Aorta (tissue), 5 donors: ENCODE results near the gene EXOC4. TPM values are rescaled to one million over a fixed set of nuclear protein-coding genes. Genes with fewer than 3 reads are reported as not detected.

Experiments used
- ATAC-seq: fragments of 200-7000 bp; cut with Tn5 transposase; one replicate; pipeline ENCODE4 v1.9.1; 2022; ENCODE audit warnings: moderate library complexity; ENCODE audit not compliant: low FRiP score
- DNase-seq, 2 donors: peaks; one replicate each; pipeline ENCODE4 v3.0.0-alpha.2; 2020
- H3K27ac ChIP-seq, 2 donors: one replicate each; pipeline ENCODE4 v1.5.1; 2013; ENCODE audit warnings: low read length in 2 of 2, mild to moderate bottlenecking in 2 of 2, moderate library complexity in 2 of 2, control low read depth in 1 of 2, inconsistent platforms in 1 of 2, low read depth in 1 of 2
- H3K27me3 ChIP-seq, 2 donors: one replicate each; pipeline ENCODE4 v1.6.1; 2013; ENCODE audit warnings: control low read depth in 1 of 2, low read length in 1 of 2, mild to moderate bottlenecking in 1 of 2, moderate library complexity in 1 of 2; ENCODE audit not compliant: insufficient read depth in 2 of 2, control insufficient read depth in 1 of 2
- H3K36me3 ChIP-seq, 2 donors: one replicate each; pipeline ENCODE4 v1.6.1; 2013; ENCODE audit warnings: control low read depth in 1 of 2, low read length in 1 of 2, mild to moderate bottlenecking in 1 of 2; ENCODE audit not compliant: insufficient read depth in 2 of 2, control insufficient read depth in 1 of 2
- H3K4me1 ChIP-seq, 2 donors: one replicate each; pipeline ENCODE4 v1.6.1; 2013; ENCODE audit warnings: low read length in 2 of 2, control low read depth in 1 of 2, mild to moderate bottlenecking in 1 of 2, moderate library complexity in 1 of 2; ENCODE audit not compliant: insufficient read depth in 2 of 2, control insufficient read depth in 1 of 2
- H3K4me3 ChIP-seq, 2 donors: one replicate each; pipeline ENCODE4 v1.5.1; 2013; ENCODE audit warnings: low read length in 2 of 2, control low read depth in 1 of 2, mild to moderate bottlenecking in 1 of 2
- H3K9me3 ChIP-seq: one replicate; pipeline ENCODE4 v1.6.1; 2013; ENCODE audit warnings: mild to moderate bottlenecking, low read length; ENCODE audit not compliant: control insufficient read depth
- WGBS, 2 donors: extraction: QIAGEN DNeasy Blood & Tissue Kit; methylation state at CpG; one replicate each; pipeline ENCODE4 v1.1.7; 2013; 5-methylcytosine and 5-hydroxymethylcytosine counted together
- intact Hi-C, 2 donors: fragments of 100-400 bp; cut with DNase I; formaldehyde crosslinking; loops; one replicate each; pipeline versions ENCODE4 v1.14.2 to v1.15.0; 2022
- polyA plus RNA-seq, 2 donors: library from polyadenylated mRNA; stranded (reverse); fragments of 200-250 nt; gene quantifications; one replicate each; pipeline ENCODE4 v1.2.3, GENCODE V29; 2013
- total RNA-seq, 2 donors: library from RNA; stranded (reverse); fragmentation: NEBNext Ultra II Directional; extraction: Animal tissue kit (Norgen Biotek cat#: 25700); gene quantifications; one replicate each; pipeline ENCODE4 v1.2.1, GENCODE V29; 2021
- donor health status: healthy with polysubstance abuse.
- donor health status: Bipolar disorder and iron deficiency.
- donor health status: DM: no; HTN: no; CAD: no.
- donor health status: DM: no; HTN: no; CAD: no.
- donor health status: DM: yes; HTN: yes; CAD: no.

The EXOC4 gene
- total and polyA plus RNA-seq, 4 donors, result 19.9 to 109 (median 45.9) TPM

DNA sequence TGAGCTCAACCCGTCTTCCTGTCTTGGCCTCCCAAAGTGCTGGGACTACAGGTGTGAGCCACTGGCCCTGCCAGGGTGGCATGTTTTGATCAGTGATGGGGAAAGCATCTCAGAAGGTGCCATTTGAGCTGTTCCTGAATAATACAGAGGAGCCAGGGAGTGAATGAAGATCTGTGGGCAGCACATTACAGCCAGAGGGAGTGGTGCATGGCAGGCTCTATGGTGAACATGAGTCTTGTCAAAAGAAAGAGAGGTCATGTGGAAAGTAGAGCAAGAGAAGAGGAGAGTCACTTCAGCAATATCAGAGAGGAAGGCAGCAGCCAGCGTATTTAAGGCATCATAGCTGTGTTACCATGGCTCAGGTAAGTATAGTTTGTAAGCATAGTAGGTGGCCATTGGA lies 598.5 kb downstream of the EXOC4 start:
- H3K36me3 ChIP-seq, result no peaks in the 10 kb centered on the region
- no peaks in the 10 kb centered on the region for H3K4me1 ChIP-seq
- no peak overlapping the region for H3K4me3 ChIP-seq
- no peak for ATAC-seq
- intact Hi-C loops, result no loop called here
- H3K9me3 ChIP-seq, result no peaks in the 10 kb centered on the region
- H3K27ac ChIP-seq, result no peak overlapping the region
- WGBS, 2 donors, result 97 to 98% methylated on average over 2 of the region's 2 CpGs
- no peak for DNase-seq
- no peaks in the 10 kb centered on the region for H3K27me3 ChIP-seq

DNA sequence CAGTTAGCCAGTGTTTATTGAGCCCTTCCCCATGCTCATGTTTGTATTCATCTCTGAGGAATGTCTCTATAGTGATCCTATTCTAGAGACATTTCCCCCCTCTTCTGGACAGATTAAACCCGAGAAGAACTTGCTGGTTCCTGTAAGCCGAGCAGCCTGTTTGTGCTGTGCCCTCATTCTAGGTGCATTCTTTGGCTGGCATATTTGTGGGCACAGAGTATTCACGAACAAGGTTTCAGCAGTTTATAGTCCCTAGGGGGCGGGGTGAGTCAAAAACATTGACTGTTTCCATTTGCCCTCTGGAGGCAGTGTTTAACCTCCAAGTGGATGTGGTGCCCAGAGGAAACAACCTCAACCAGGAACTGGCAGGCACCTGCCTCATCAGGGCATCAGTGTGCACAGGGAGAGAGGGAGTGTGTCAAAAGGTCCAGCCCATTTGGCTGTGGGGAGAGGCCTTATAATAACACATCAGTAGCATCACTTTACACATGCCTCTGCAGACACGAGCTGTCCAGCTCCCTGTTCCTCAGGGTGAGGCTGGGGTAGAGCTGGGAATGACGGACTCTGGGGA lies 600.9 kb downstream of the EXOC4 start:
- intact Hi-C loops, result no loop called here
- DNase-seq, result no peak
- H3K36me3 ChIP-seq, result no peaks in the 10 kb centered on the region
- no peaks in the 10 kb centered on the region for H3K9me3 ChIP-seq
- peak; percentile 48 for ATAC-seq
- 60 to 64% methylated on average over 6 of the region's 6 CpGs for WGBS, 2 donors
- H3K27ac ChIP-seq, result no peak overlapping the region
- H3K27me3 ChIP-seq, result no peaks in the 10 kb centered on the region
- H3K4me1 ChIP-seq, result no peaks in the 10 kb centered on the region
- no peak overlapping the region for H3K4me3 ChIP-seq

DNA sequence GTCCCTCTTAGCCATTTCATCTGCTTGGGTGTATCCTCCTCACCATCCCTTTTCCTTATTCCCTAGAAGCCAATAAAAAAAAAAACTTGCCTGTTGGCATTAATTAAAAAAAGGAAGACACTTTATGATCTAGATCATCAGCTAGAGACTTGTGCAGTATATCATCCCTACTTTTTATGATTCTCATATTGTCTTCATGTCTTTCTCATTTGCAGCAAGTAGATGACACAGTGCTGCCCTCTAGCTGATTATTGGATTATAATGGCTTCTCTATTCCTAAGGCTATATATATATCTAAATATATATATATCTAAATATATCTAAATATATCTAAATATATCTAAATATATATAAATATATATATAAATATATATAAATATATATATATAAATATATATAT lies 601.9 kb downstream of the EXOC4 start:
- Histone ChIP-seq H3K4me1 (no peaks in the 10 kb centered on the region), H3K9me3 (no peaks in the 10 kb centered on the region), H3K36me3 (no peaks in the 10 kb centered on the region), H3K27ac (no peak overlapping the region), H3K27me3 (no peaks in the 10 kb centered on the region), H3K4me3 (no peak overlapping the region)
- no peak for ATAC-seq
- intact Hi-C loops, result no loop called here
- no peak for DNase-seq

DNA sequence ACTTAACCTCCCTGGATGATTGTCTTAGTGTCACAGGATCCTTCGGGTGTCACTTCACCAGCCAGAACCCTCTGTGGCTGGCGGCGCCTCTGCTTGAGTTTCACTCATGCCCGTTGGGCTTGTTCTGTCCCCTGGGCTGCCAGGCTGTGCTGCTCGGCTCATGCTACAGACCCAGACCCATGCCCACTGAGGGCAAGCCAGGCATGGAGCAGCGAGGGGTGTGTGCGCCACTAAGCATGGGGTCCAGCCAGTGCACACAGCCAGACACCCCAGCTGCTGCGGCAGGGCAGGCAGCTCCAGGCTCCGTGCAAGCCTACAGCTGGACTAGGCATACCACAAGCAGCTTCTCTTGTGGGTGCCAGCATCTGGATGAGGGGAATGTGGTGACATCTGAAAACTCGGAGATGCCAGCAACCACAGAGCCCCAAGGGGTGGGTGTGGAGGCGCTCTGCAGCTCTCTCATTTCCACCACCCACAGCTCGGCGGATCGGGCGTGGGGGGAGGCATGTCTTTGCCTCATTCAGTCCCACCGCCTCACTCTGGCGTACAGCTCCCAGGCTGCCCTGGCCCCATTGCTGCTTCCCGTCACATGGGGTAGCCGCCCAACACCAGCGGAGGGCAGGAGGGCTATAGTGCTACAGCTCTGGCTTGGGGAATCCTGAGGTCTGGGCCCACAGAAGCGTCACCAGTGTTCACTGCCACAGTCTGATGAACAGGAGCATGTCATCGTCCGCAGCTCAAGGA lies 604.7 kb downstream of the EXOC4 start:
- DNase-seq, result no peak
- intact Hi-C loops, result no loop called here
- Histone ChIP-seq H3K9me3 (no peaks in the 10 kb centered on the region), H3K36me3 (no peaks in the 10 kb centered on the region), H3K4me1 (peaks cover 0 to 2% of the 10 kb centered on the region in 2 donors), H3K27me3 (no peaks in the 10 kb centered on the region), H3K27ac (no peak overlapping the region), H3K4me3 (no peak overlapping the region)
- ATAC-seq, result no peak
- WGBS, 2 donors, result 96 to 98% methylated on average over 23 of the region's 23 CpGs

DNA sequence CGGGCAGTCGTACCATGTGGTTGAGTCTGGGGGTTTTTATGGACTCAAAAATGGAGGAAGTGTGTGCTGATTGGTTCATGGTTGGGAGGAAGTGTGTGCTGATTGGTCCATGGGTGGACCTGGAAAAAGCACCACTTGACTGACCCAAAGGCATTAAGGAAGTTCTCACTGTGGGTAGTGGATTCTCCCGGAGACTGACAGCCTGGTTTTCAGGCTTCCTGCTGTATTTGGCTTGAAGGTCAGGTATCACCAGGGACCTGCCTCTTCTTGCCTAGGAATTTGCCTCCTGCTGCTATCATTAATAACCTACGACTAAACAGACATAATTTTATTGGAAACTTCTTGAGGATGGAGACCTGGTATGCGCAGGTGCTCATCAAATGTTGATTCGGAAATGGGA lies 605.4 kb downstream of the EXOC4 start:
- Histone ChIP-seq H3K36me3 (no peaks in the 10 kb centered on the region), H3K9me3 (no peaks in the 10 kb centered on the region), H3K27me3 (no peaks in the 10 kb centered on the region), H3K27ac (no peak overlapping the region), H3K4me3 (no peak overlapping the region), H3K4me1 (peaks cover 0 to 2% of the 10 kb centered on the region in 2 donors)
- WGBS, 2 donors, result 96 to 98% methylated on average over 6 of the region's 6 CpGs
- ATAC-seq (no peak), DNase-seq (no peak)
- intact Hi-C loops, result no loop called here

DNA sequence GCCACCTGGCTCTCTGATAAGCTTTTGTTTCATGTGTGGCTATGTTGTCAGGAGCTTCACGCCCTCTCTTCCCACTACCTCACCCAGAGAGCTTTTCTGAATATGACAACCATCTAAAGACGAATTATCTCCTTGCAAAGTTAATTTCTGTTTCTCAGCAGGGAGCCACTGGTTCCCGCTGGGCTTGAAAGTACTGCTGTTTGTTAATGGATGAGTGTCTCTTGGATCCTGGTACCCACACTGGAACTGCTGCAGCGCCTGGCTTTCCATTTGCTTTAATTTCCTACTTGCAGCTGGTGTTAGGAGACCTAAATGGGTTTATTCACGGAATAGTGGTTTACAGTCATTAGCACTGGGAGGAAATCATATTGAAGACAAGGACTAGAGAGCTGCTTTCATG lies 606.4 kb downstream of the EXOC4 start:
- Histone ChIP-seq H3K27me3 (no peaks in the 10 kb centered on the region), H3K9me3 (no peaks in the 10 kb centered on the region), H3K27ac (no peak overlapping the region), H3K4me1 (peaks cover 0 to 2% of the 10 kb centered on the region in 2 donors), H3K36me3 (no peaks in the 10 kb centered on the region), H3K4me3 (no peak overlapping the region)
- no peak for DNase-seq
- no peak for ATAC-seq
- intact Hi-C loops, result no loop called here
- 96 to 98% methylated on average over 5 of the region's 5 CpGs for WGBS, 2 donors

DNA sequence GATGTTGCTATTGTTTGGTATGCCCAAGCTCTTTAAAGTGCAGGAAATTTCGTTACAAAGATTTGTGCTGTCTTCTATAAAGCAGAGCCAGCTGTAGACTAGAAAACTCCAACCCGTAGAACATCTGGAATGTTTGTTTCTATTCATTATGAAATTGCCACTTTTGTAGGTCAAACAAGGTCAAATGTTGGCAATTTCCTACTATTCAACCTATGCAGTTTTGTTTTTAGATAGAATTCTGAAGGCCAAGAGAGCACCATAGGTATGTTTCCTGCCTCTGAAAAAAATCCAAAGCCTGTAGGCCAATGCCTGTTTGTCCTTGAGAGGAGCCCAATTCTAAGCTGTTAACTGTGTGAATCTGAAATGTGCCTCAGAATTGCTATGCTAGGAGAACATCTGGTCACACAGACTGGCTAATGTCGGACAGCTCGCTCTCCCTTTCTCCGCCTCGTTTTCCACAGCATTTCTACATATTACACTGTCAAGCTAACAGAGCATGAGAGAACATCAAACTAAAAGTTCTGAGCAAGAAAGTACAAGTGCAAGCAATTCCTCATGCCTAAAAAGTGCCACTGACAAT lies 607.1 kb downstream of the EXOC4 start:
- no peaks in the 10 kb centered on the region for H3K36me3 ChIP-seq
- 82 to 87% methylated on average over 6 of the region's 6 CpGs for WGBS, 2 donors
- H3K4me1 ChIP-seq, result peaks cover 0 to 2% of the 10 kb centered on the region in 2 donors
- DNase-seq (no peak), ATAC-seq (no peak)
- intact Hi-C loops, result no loop called here
- no peak overlapping the region for H3K4me3 ChIP-seq
- no peaks in the 10 kb centered on the region for H3K27me3 ChIP-seq
- no peak overlapping the region for H3K27ac ChIP-seq
- H3K9me3 ChIP-seq, result no peaks in the 10 kb centered on the region

DNA sequence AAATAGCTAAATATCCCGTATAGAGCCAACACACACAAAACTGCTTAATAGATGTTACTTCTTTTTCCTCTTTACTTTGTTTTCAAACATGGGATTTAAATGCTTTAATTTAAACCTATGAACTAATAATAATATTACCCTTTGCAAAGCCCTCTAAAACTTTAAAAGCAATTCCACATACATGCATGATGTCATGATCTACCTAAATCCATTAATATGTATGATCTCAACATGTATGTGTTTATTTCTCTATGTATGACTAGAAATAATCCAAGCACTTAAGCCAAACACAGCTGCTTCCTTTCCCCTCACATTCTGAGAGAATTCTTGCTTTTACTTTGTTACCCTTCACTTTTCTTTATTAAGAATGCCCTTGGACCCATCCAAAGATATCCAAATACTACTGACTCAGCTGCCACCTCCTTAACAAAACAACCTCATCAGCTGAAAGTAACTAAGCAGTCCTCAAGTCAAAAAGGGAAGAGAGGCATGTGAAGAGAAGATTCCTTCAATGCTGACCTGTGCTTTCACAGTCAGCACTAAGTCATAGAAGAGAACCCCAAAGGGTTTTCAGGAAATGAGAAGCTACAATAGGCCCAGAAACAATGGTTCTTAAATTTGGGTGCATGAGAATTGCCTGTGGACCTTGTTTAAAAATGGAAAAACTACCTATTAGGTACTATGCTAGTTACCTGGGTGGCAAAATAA lies 607.9 kb downstream of the EXOC4 start:
- DNase-seq (no peak), ATAC-seq (no peak)
- intact Hi-C loops, result no loop called here
- Histone ChIP-seq H3K36me3 (no peaks in the 10 kb centered on the region), H3K4me1 (peaks cover 0 to 2% of the 10 kb centered on the region in 2 donors), H3K9me3 (no peaks in the 10 kb centered on the region), H3K27ac (no peak overlapping the region), H3K27me3 (no peaks in the 10 kb centered on the region), H3K4me3 (no peak overlapping the region)
- 82 to 84% methylated on average over 1 of the region's 1 CpG for WGBS, 2 donors
